ENCODE measurements around the gene CCP110.

The CCP110 gene

DNA sequence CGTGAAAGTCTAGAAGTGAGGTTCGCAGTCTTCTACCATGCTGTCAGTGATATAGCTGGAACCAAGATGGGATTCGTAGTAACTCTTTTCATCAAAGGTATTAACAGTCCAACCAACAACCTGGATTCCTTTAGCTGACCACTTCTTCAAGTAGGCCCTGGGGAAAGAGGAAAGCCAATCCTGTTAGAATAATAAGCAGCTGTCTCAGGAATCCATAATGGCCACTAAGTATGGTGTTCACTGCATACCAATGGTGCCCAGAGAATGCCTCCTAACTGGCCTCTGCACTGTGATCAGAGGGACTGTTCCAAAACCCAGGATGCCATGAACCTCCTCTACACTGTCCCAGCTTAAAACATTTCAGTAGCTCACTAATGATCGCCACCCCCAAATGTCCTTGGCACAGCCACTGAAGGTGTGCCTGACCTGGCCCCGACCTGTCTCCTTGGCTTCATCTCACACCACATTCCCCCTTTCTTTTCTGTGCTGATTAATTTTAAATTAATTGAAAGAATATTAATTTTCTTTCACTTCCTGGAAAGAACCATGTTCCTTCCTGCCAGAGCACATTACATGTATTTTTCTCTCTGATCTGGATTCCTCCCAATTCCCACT, 20.2 kb upstream of the CCP110 start:
- H3K9me3 ChIP-seq (ENCODE audit: severe bottlenecking), result no peaks in the 10 kb centered on the region
- H3K4me3 ChIP-seq (ENCODE audit: low read depth, low read length), result no peak overlapping the region
- TF ChIP-seq, protein P1, sequence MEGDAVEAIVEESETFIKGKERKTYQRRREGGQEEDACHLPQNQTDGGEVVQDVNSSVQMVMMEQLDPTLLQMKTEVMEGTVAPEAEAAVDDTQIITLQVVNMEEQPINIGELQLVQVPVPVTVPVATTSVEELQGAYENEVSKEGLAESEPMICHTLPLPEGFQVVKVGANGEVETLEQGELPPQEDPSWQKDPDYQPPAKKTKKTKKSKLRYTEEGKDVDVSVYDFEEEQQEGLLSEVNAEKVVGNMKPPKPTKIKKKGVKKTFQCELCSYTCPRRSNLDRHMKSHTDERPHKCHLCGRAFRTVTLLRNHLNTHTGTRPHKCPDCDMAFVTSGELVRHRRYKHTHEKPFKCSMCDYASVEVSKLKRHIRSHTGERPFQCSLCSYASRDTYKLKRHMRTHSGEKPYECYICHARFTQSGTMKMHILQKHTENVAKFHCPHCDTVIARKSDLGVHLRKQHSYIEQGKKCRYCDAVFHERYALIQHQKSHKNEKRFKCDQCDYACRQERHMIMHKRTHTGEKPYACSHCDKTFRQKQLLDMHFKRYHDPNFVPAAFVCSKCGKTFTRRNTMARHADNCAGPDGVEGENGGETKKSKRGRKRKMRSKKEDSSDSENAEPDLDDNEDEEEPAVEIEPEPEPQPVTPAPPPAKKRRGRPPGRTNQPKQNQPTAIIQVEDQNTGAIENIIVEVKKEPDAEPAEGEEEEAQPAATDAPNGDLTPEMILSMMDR (IDR thresholded peaks at IDR 0.05; ENCODE audit: low read depth, low read length), result no peak
- peaks cover 54% of the 10 kb centered on the region for H3K36me3 ChIP-seq
- no peaks in the 10 kb centered on the region for H3K27me3 ChIP-seq (ENCODE audit: insufficient read depth, low read depth, severe bottlenecking)
- no peak for DNase-seq
- no peak overlapping the region for H3K27ac ChIP-seq

DNA sequence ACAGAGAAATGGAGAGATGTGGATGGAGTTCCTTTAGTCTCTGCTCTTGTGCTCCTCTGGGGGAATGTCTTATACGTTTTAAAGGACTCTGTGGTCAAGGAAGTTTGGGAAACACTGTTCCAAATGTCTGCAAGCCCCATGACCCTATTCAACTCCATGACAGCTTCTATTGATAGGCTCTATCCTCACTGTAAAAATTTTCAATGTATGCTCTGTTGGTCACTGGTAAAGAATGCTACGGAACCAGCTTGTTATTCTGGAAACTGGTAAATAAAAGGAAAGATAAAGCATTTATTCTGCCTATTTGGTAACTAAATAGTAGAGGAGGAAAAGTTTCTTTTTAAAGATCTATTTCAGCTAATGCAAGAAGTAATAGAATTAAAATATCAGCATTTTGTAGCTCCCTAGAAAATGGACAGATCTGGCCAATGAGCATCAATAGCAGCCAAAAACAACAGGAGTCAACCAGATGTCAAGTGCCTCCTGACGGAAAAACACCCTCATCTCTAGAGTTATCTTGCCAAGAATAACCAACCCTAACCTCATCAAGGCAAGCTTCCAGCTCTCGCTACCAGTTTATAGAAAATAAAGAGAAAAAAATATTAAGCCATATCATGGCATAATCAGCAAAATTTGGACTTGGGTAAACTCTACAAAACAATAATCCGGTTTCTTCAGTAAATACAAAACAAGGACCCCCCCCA, 18.0 kb upstream of the CCP110 start:
- no peak for DNase-seq
- peaks cover 58% of the 10 kb centered on the region for H3K36me3 ChIP-seq
- no peaks in the 10 kb centered on the region for H3K27me3 ChIP-seq (ENCODE audit: insufficient read depth, low read depth, severe bottlenecking)
- no peaks in the 10 kb centered on the region for H3K9me3 ChIP-seq (ENCODE audit: severe bottlenecking)
- TF ChIP-seq, protein P1 (IDR thresholded peaks at IDR 0.05; ENCODE audit: low read depth, low read length), result no peak
- H3K27ac ChIP-seq, result no peak overlapping the region
- H3K4me3 ChIP-seq (ENCODE audit: low read depth, low read length), result no peak overlapping the region

DNA sequence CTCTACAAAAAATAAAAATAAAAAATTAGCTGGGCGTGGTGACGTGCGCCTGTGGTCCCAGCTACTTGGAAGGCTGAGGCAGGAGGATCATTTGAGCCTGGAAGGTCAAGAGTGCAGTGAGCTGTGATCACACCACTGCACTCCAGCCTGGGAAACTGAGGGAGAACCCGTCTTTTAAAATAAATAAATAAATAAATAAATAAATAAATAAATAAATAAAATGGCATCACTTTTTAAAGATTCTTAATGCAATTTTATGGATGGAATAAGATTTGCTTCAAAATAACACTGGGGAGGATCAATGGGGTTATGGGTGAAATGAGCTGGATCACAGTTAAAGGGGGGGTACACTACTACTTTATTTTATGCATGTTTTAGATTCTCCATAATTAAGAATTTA, 16.8 kb upstream of the CCP110 start:
- Histone ChIP-seq H3K27ac (no peak overlapping the region), H3K9me3 (ENCODE audit: severe bottlenecking) (no peaks in the 10 kb centered on the region), H3K27me3 (ENCODE audit: insufficient read depth, low read depth, severe bottlenecking) (no peaks in the 10 kb centered on the region), H3K36me3 (peaks cover 48% of the 10 kb centered on the region), H3K4me3 (ENCODE audit: low read depth, low read length) (no peak overlapping the region)
- DNase-seq, result no peak
- TF ChIP-seq, protein P1 (IDR thresholded peaks at IDR 0.05; ENCODE audit: low read depth, low read length), result no peak

DNA sequence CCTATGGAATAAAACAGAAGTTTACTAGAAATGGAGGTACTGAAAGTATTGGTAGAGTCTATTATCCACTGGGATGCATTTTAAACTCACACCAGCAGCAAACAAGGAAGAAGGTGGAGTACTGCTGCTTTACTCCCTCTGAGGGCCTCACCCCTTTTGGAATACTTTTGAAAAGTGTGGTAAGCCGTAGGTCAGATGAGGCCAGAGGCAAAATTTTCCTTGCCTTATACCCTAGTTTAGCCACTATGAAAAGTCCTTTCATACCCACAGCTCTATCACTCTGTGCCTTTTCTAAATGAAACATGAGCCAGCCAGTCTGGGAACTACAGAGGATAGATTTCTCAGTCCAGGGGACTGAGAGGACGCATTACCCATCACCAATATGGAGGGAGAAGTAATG, 15.9 kb upstream of the CCP110 start:
- TF ChIP-seq, protein P1 (IDR thresholded peaks at IDR 0.05; ENCODE audit: low read depth, low read length), result no peak
- Histone ChIP-seq H3K27me3 (ENCODE audit: insufficient read depth, low read depth, severe bottlenecking) (no peaks in the 10 kb centered on the region), H3K36me3 (peaks cover 42% of the 10 kb centered on the region), H3K27ac (no peak overlapping the region), H3K9me3 (ENCODE audit: severe bottlenecking) (no peaks in the 10 kb centered on the region), H3K4me3 (ENCODE audit: low read depth, low read length) (no peak overlapping the region)
- no peak for DNase-seq

DNA sequence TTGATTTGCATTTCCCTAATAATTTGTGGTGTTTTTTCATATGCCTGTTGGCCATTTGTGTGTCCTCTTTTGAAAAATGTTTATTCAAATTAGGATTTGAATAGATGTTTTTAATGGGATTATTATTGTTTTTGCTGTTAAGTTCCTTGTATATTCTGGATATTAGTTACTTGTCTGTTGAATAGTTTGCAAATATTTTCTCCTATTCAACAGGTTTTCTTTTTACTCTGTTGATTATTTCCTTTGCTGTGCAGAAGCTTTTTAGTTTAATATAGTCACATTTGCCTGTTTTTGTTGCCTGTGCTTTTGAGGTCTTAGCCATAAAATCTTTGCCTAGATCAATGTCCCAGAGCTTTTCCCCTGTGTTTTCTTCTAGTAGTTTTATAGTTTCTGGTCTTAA, 11.4 kb upstream of the CCP110 start:
- TF ChIP-seq, protein P1 (IDR thresholded peaks at IDR 0.05; ENCODE audit: low read depth, low read length), result no peak
- Histone ChIP-seq H3K27me3 (ENCODE audit: insufficient read depth, low read depth, severe bottlenecking) (no peaks in the 10 kb centered on the region), H3K9me3 (ENCODE audit: severe bottlenecking) (no peaks in the 10 kb centered on the region), H3K27ac (no peak overlapping the region), H3K4me3 (ENCODE audit: low read depth, low read length) (no peak overlapping the region), H3K36me3 (peaks cover 53% of the 10 kb centered on the region)
- DNase-seq, result no peak
